HTERT RPE-1 (cell line): Measurements from ENCODE around the gene KRTAP27-1.

Source experiments
- in situ Hi-C: fragments of 300-500 bp; cut with MboI; formaldehyde crosslinking; loops from 4 replicates; pipeline ENCODE4 v1.14.3; 2020; ENCODE audit warnings: low sequenced_read_pairs

The KRTAP27-1 gene, protein sequence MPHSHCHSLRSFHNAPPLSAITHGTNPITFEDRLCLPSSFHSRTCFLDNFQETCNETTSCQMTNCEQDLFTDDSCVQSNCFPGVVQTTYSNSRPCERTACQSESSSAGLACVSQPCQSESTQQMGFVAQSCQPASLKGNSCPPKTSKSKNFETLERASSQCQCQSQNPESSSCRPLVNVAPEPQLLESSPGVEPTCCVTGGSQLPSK

DNA sequence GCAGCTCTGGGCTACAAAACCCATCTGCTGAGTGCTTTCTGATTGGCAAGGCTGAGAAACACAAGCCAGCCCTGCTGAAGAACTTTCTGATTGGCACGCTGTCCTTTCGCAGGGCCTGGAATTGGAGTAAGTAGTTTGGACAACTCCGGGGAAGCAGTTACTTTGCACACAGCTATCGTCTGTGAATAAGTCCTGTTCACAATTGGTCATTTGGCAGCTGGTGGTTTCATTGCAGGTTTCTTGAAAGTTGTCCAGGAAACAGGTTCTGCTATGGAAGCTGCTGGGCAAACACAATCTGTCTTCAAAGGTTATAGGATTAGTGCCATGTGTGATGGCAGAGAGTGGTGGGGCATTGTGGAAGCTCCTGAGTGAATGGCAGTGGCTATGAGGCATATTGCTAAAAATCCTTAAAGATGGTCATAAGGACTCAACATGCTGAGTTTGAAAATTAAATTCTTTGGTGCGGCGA, at the start of gene KRTAP27-1:
KRTAP27-1 (minus strand) TSS at position 419 of the 469 bp plus-strand sequence; CDS start at position 393, 26 bp downstream.
- in situ Hi-C loops = no loop called here

- in situ Hi-C loops = no loop called here
Measured at GRCh38 chr21:30382201-30382600, 44.7 kb upstream of the KRTAP27-1 start.

GRCh38 chr21:30372139-30372770, 34.8 kb upstream of the KRTAP27-1 start, which contains the start of gene KRTAP13-2:
KRTAP13-2 (minus strand) TSS chr21:30372271; CDS start chr21:30372213, 58 bp downstream.
- in situ Hi-C loops = no loop called here

- in situ Hi-C loops = no loop called here
Measured at GRCh38 chr21:30355906-30356305, 18.4 kb upstream of the KRTAP27-1 start.

GRCh38 chr21:30354308-30355005, 17.0 kb upstream of the KRTAP27-1 start:
- in situ Hi-C loops = no loop called here

DNA sequence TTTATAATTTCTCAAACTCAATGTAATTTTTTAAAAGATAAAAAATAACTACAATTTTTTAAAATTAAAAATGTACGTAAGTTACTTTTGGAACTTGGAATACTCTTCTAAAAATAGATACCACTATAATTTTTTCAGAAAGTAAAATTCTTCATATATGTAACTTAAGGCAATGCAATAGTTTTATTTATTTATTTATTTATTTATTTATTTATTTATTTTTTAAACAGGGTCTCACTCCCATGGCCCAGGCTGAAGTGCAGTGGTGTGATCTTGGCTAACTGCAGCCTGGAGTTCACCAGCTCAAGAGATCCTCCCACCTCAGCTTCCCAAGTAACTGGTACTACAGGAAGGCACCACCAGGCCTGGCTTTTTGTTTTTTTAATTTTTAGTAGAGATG, 14.0 kb upstream of the KRTAP27-1 start:
- in situ Hi-C loops = no loop called here

- in situ Hi-C loops = no loop called here
Measured at GRCh38 chr21:30349572-30349971, 12.1 kb upstream of the KRTAP27-1 start.

DNA sequence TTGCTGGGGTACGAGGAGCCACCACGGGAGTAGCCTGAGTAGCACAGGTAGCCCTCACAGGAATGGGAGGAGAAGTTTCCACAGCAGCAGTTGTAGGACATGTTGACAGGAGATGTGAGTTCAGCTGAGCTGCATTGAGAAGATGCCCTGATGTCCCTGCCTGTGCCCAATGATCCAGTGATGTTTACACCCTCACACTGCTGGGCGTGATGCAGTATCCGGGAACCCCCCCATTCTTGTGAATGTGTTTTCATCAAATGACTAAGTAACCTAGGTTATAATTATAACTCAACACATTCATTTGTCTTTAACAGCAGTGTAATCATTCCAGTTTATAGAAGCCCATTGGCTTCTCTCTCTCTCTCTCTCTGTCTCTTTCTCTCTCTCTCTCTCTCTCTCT, 11.0 kb upstream of the KRTAP27-1 start, which contains the start of gene KRTAP23-1:
KRTAP23-1 (minus strand) TSS at position 101 of the 400 bp plus-strand sequence; CDS start at position 101, 0 bp downstream.
- in situ Hi-C loops = no loop called here

DNA sequence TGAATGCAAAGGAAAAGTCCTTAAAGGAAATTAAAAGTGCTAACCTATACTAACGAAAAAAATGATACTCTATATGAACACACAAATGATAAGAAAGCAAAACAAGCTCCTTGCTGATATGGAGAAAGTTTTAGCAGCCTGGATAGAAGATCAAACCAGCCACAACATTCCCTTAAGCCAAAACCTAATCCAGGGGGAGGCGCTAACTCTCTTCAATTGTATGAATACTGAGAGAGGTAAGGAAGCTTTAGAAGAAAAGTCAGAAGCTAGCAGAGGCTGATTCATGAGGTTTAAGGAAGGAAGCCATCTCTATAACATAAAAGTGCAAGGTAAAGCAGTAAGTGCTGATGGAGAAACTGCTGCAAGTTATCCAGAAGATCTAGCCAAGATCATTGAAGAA, 7.5 kb upstream of the KRTAP27-1 start:
- in situ Hi-C loops = no loop called here

DNA sequence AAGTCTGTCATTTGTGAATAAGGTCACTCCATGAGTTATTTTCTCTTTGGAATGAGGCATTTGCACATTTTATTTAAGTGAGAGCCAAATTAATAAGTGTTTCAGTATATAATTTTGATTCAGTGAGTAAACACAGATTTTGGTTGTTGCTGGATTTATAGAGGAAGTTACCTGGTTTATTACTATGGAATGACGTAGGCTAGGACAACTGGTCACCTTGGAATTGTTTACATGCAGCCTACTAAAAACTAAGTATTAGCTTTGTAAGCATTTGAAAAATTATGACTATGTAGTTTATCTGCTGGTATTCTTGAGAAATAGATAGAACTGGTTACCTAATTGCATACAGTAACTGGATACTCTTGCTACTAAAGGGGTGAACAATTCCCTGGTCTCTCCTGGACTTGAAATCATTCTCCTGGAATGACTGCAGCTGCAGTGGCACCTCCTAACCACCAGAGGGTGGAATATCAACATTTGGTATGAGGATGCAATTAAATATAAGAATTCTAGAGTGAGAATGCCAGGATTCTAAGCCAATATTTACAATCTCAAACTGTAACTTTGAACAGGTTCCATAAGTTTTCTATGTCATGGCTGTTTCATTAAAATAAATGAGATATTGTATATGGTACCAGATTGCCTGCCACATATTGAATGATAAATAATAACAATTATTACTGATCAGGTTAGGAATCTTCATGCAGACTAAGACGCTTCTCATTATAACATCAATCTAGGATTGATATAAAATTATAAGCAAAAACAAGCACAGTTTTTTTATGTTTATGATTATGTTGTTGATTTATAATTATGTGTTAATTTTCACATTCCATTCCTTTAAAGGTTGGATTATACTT, 3.5 kb upstream of the KRTAP27-1 start:
- in situ Hi-C loops = no loop called here

DNA sequence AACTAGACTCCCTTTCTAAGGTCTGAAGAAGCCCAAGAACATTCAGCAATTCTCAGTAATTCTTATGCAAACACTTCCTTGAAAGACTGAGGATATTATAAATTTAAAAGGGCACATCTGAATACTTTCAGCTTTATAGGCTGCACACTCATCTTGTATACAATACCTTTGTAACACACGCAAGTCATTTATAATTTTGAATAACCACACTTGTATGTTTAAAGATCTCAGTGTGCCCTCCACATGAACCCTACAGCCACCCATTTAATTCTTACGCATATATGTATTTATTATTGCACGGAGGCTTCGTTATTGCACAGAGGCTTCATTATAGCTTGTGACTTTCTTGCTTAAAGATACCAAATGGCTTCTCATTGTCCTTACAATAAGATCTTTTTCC, 1.2 kb upstream of the KRTAP27-1 start:
- in situ Hi-C loops = no loop called here

DNA sequence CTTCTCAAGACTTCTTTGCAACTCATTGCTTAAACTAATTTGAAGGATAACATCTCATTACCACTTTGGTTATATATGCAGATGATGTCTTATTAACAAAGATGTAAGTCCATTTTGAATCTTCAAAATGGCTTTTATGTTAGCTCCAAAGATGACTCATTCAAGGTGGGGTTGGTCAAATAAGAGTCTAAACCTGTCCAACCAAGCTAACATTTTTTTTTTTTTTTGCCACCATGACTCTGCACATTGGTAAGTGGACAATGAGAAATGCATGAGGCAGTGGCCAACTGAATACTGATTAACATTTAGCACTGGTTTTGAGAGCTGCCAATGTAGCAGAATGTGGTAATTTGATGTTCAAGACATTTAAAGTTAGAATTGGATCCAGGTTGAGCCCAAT, 278 bp upstream of the KRTAP27-1 start:
- in situ Hi-C loops = no loop called here

DNA sequence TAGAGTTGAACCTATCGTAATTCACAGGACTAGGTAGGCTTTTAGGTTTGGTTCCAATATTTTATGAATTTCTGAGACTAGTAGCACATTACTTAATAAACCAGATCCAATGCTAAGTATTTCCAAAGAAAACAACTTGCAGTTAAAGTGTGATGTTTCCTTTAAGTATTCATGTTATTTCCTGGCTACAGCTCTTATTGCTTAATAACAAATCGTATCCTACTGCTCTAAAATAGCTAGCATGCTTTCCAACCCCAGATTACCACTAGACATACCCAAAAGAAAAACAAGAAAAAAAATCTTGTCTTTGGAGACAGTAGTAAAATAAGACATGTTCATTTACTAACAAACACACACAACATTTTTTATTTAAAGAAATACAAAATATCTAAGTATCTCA, 898 bp downstream of the KRTAP27-1 start:
- in situ Hi-C loops = no loop called here

DNA sequence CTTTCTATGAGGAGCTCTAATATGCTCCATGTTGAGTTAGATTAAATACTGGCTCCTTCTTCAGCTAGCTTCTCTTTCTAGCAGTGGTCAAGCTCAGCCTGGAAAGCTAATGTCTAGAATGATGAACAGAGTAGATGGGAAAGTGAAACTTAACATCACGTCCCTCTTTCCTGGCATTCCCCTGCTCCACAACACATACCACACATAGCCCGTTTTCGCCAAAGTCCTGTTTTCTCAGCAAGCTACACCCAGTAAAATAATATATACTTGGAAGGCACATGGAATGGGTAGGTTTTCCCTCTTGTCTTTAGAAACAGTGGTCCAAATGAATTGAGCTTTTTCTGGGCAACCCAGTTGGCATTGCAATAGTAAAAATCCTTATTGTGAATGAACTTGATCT, 3.8 kb downstream of the KRTAP27-1 start:
- in situ Hi-C loops = no loop called here

GRCh38 chr21:30332681-30333080, 4.8 kb downstream of the KRTAP27-1 start:
- in situ Hi-C loops = no loop called here

DNA sequence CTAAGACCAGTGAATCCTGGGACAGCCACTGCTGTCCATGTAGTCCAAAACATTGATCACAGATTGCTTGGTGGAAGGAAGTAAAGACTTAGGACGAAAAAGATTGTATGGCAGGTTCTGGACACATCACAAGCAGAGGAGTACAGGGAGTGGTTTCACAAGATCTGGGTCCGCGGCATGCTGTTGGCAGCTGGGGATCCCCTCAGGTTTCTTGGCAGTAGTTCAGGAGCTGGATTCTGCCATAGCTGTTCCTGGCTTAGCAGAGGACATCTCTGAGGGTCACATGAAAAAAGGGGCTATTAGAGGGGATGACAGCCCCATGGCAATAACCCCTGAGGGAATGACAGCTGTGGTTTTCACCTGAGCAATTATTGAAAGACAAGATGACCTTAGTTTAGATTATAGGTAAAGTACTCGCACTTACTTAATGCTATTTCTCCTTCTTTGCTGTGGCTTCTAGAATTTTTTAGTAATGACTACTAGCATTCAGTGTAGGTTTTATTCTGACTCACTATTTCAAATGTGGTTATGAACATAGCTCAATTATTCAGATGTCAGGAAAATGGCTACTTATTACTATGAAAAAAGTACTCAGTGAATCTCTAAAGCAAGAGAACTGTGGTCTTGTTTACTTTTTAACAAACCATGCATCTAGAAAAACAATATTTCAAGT, 8.2 kb downstream of the KRTAP27-1 start:
- in situ Hi-C loops = no loop called here

DNA sequence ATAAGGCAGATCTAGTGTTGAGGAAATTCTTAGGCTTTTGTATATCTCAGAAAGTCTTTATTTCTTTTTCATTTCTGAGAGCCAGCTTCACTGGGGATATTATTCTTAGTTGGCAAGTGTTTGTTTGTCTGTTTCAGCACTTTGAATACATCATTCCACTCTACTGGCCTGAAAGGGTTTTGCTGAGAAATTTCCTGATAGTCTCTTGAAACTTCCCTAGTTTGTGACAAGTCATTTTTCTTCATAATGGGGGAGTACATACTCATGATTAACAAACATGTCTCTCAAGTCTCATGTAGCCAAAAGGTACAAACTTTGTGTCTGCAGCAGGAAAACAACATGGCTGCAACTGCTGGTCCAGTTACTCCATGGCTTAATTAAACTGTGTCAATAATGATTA, 11.1 kb downstream of the KRTAP27-1 start:
- in situ Hi-C loops = no loop called here

GRCh38 chr21:30320215-30320614, 17.3 kb downstream of the KRTAP27-1 start, which contains the start of gene KRTAP26-1:
KRTAP26-1 (minus strand) TSS chr21:30320315; CDS start chr21:30320035, 280 bp downstream.
- in situ Hi-C loops = no loop called here

DNA sequence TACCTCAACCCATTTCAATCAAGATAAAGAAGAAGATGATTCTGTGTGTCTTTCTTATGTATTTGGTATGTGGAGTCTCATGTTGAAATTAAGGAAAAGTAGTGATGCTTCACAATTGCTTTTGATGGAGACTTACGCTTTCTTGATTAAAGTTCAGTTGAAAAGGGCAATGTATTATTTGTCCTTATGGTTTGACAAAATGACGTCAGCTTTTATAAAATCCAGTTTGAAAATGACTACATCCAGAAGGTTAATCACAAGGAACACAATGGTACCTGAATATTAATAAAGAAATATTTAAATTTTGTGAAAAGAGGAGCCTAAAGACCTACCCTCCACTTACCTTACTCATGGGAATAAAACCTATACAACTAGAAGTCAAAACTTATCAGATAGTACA, 21.8 kb downstream of the KRTAP27-1 start:
- in situ Hi-C loops = no loop called here

GRCh38 chr21:30306884-30307283, 30.6 kb downstream of the KRTAP27-1 start:
- in situ Hi-C loops = no loop called here
